ENCODE measurements around the gene MS4A13.

DNA sequence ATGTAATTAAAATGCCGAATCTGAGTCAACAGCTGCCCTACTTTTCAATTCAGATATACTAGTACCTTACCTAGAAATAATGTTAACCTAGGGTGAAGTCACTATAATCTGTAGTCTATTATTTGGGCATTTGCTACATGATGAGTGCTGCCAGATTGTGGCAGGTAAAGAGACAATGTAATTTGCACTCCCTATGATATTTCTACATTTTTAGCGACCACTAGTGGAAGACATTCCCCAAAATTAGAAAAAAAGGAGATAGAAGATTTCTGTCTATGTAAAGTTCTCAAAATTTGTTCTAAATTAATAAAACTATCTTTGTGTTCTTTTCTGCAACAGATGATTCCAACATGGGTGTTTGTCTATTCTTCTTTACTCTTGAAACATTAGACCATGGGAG is 45.5 kb upstream of the MS4A13 start:
- TF ChIP-seq CTCF (IDR thresholded peaks at IDR 0.05): no peak
- TF ChIP-seq POLR2A (IDR thresholded peaks at IDR 0.05): no peak
